ENCODE measurements around the gene GSE1.

Gene GSE1

DNA sequence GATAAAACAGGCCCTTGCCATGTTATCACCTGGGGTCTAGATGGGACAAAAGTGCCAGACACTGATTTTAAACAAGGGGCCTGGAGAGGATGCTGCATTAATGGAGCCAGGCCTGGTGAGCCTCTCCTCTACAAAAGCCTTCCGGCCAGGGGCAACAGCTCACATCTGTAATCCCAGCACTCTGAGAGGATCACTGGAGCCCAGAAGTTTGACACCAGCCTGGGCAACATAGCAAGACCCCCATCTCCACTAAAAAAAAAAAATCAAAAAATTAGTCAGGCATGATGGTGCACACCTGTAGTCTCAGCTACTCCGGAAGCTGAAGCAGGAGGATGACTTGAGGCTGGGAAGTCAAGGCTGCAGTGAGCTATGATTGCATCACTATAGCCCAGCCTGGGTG, 72.1 kb downstream of the GSE1 start:
- TF ChIP-seq, protein P1, sequence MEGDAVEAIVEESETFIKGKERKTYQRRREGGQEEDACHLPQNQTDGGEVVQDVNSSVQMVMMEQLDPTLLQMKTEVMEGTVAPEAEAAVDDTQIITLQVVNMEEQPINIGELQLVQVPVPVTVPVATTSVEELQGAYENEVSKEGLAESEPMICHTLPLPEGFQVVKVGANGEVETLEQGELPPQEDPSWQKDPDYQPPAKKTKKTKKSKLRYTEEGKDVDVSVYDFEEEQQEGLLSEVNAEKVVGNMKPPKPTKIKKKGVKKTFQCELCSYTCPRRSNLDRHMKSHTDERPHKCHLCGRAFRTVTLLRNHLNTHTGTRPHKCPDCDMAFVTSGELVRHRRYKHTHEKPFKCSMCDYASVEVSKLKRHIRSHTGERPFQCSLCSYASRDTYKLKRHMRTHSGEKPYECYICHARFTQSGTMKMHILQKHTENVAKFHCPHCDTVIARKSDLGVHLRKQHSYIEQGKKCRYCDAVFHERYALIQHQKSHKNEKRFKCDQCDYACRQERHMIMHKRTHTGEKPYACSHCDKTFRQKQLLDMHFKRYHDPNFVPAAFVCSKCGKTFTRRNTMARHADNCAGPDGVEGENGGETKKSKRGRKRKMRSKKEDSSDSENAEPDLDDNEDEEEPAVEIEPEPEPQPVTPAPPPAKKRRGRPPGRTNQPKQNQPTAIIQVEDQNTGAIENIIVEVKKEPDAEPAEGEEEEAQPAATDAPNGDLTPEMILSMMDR (IDR thresholded peaks at IDR 0.05; ENCODE audit: insufficient read depth, low read depth, low read length, missing control alignments), result no peak
- H3K4me3 ChIP-seq (ENCODE audit: low read depth, low read length), result no peak overlapping the region
- no peak for DNase-seq (ENCODE audit: low read depth)

DNA sequence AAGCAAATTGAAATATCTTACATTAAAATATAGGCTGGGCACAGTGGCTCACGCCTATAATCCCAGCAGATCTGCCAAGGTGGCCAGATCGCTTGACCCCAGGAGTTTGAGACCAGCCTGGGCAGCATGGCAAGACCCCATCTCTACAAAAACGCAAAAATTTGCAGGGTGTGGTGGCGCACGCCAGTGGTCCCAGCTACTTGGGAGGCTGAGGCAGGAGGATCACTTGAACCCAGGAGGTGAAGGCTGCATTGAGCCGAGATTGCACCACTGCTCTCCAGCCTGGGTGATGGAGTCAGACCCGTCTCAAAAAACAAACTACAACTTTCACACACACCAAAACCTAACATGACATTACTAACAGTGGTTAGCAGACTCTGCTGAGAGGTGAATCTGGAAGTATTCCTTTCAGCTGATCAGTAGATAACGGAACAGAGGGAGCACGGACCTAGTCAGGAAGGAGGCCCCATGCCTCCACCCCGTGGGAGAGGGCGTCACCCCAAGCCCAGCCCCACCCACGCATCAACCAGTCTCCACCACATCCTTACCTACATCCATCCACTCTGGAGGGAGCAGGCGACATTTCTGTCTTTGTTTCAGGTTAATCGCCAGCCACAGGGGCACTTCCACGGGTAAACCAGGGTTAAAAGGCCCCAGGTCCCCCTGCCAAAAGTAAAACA, 73.9 kb downstream of the GSE1 start:
- peak; percentile 47 for DNase-seq (ENCODE audit: low read depth)
- peak overlapping the region; percentile 72 for H3K4me3 ChIP-seq (ENCODE audit: low read depth, low read length)
- TF ChIP-seq, protein P1 (IDR thresholded peaks at IDR 0.05; ENCODE audit: insufficient read depth, low read depth, low read length, missing control alignments), result no peak

DNA sequence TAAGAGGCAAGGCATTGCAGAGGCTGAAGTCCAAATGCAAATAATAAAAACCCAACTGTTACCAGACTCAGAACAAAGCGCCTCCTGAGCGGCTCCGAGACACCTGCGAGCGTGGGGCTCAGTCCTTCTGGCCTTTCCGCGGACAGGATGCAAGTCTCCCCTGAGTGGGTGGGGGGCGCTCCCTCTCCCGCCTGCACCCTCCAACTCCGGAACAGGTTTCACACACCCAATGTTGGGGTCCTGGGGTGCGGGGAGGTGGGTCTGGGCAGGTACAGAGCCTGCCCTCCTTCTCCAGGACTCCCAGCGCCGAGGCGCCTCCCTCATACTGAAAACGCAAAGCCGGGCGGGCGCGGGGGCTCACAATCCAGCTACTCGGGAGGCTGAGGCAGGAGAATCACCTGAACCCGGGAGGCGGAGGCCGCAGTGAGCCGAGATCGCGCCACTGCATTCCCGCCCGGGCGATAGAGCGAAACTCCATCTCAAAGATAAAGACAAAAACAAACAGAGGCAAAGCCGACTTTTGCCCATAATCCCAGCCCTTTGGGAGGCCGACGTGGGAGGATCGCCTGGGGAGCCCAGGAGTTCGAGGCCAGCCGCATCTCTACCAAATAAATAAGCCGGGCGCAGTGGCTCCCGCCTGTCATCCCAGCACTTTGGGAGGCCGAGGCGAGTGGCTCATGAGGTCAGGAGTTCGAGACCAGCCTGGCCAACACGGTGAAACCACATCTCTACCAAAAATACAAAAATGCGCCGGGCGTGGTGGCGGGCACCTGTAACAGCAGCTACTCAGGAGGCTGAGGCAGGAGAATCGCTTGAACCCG, 74.7 kb downstream of the GSE1 start:
- no peak for DNase-seq (ENCODE audit: low read depth)
- peak overlapping the region; percentile 72 for H3K4me3 ChIP-seq (ENCODE audit: low read depth, low read length)
- TF ChIP-seq, protein P1 (IDR thresholded peaks at IDR 0.05; ENCODE audit: insufficient read depth, low read depth, low read length, missing control alignments), result no peak

DNA sequence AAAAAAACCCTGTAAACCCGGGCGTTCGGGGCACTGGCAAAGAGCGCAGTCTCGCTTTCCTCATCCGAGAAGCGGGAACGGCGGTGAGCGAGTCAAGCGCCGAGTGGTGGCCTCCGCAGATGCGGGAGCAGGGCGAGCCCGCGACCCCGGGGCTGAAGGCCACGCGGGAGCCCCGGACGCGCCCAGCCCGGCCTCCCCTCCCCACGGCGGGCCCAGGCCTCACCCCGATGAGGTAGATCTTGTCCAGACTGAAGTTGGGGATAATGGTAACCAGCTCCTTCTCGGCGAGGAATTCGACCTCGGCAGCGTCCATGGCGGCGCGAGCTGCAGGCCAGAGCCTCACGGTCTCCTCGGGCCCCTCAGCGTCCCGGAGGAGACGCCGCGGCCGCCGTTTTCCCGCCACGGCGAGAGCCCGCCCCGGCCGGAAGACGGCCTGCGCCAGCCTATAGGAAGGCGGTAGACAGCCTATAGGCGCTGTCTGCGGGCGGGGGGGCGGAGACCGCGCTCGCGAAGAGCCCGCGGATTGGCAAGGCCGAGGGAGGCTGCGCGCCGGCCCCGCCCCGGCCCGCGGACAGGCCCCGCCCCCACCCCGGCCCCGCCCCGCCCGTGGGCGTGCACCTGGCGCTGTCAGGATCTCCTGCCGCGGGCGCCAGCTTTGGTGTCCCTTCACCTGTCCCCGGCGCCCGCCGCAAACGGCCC, 75.6 kb downstream of the GSE1 start, which contains the start of gene GINS2:
Gene GINS2, minus strand, starts transcription at position 369 of the 699 bp plus-strand sequence. Its CDS starts 56 bp downstream, at position 313.
- DNase-seq (ENCODE audit: low read depth), result peak; percentile 96
- TF ChIP-seq, protein P1 (IDR thresholded peaks at IDR 0.05; ENCODE audit: insufficient read depth, low read depth, low read length, missing control alignments), result no peak
- H3K4me3 ChIP-seq (ENCODE audit: low read depth, low read length), result peak within 1 kb of the TSS; percentile 72

DNA sequence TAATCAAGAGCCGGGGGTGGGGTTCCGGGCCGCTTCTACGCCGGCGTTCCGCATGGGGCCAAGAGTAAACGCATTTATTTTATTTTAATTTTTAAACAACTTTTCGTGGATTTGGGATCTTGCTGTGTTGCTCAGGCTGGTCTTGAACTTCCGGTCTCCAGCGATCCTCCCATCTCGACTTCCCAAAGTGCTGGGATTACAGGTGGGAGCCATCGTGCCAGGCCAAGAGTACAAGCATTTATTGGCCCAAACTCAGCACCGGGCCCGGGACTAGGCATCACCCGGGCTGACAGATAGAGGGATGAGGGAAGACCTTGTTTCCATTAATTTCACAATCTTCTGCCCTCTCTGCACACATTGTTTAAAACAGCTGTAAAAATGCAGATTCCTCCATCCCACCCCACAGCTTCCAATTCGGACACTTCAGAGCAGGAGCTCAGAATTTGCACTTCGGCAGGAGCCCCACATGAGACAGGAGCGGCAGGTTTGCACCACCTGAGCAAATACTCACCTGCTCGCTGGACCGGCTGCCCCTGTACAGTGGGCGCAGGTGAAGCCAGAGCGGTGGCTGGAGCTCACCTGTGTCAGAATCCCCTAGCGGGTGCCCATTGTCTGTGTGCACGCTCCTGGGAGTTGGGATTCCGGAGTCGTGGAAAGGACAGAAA, 76.3 kb downstream of the GSE1 start:
- TF ChIP-seq, protein P1 (IDR thresholded peaks at IDR 0.05; ENCODE audit: insufficient read depth, low read depth, low read length, missing control alignments), result no peak
- DNase-seq (ENCODE audit: low read depth), result no peak
- peak overlapping the region; percentile 58 for H3K4me3 ChIP-seq (ENCODE audit: low read depth, low read length)

DNA sequence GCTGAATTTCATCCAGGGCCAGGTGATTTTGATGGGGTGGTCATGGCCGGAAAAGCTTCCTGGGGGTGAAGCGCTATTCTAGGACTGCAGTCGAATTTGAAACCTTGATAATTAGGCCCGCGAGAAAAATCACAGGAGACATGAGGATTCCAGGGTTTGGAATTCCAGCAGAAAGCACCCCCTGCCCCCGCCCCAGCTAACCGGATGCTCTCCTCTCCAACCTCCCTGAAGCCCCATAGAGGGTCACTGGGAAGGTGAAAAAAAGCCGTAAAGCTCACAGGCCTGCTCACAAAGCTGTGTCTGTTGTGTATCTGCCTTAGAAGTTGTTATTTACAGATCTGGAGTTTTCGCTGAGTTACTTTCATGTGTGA, 76.8 kb downstream of the GSE1 start:
- TF ChIP-seq, protein P1 (IDR thresholded peaks at IDR 0.05; ENCODE audit: insufficient read depth, low read depth, low read length, missing control alignments), result no peak
- H3K4me3 ChIP-seq (ENCODE audit: low read depth, low read length), result no peak overlapping the region
- DNase-seq (ENCODE audit: low read depth), result no peak
